ENCODE results near the gene DENND2A. TPM values are rescaled to one million over a fixed set of nuclear protein-coding genes. Genes with fewer than 3 reads are reported as not detected.

Gene DENND2A
- total RNA-seq (2021) (0.49 and 0.87 TPM in 2 replicates), Bru-seq, nascent RNA (percentile 16 among the genes with signal in this experiment), BruChase-seq, experiment 1, labeled RNA remaining after a 2-hour chase (percentile 18 among the genes with signal in this experiment), BruChase-seq, experiment 2, labeled RNA remaining after a 6-hour chase (percentile 14 among the genes with signal in this experiment)
- long read RNA-seq, partial matches to known transcripts, result 1 of 3 reads
- long read RNA-seq, other reads (novel, unspliced or antisense), result 1 of 3 reads

- Histone ChIP-seq H3K9me3 (ENCODE audit: low read depth, low read length, poor library complexity, severe bottlenecking) (no peaks in the 10 kb centered on the region), H3K4me3 (ENCODE audit: low read depth, low read length, poor library complexity, severe bottlenecking) (peak within 1 kb of the TSS; percentile 46), H3K36me3 (ENCODE audit: insufficient read depth, low read length, poor library complexity, severe bottlenecking) (no peaks in the 10 kb centered on the region), H3K27ac (ENCODE audit: low read depth, low read length, poor library complexity, severe bottlenecking) (no peak within 1 kb of the TSS), H3K4me1 (ENCODE audit: insufficient read depth, low read length, poor library complexity, severe bottlenecking) (peaks cover 3% of the 10 kb centered on the region), H3K27me3 (replicated peaks; ENCODE audit: insufficient read depth, low read depth, low read length, poor library complexity) (peaks cover 6% of the 10 kb centered on the region)
- ChIA-PET POLR2A (ENCODE audit: low non-redundant PET) (no interaction called here), CTCF (interaction anchor here (0.6 kb wide), 3 partner anchors 155 to 1009 kb away, joined by 4 to 15 read pairs (median 4); no protein-coding TSS in a partner anchor)
- intact Hi-C loops (cut with micrococcal nuclease; ENCODE audit: unreplicated experiment), result no loop called here
- TF ChIP-seq CTCF (conservative IDR thresholded peaks at IDR 0.05; ENCODE audit: low read depth, low read length), result no peak
- no peak for TF ChIP-seq EZH2 (IDR thresholded peaks at IDR 0.05; ENCODE audit: borderline replicate concordance, low read depth, low read length, poor library complexity, severe bottlenecking)
- no peak for DNase-seq (ENCODE audit: low spot score)
- no TSS peak for BruUV-seq (replicated peaks)
Observed at GRCh38 chr7:140640727-140641523, at the start of gene DENND2A. Gene DENND2A (minus strand): TSS chr7:140640813. CDS start chr7:140602397, 38,416 bp downstream.

DNA sequence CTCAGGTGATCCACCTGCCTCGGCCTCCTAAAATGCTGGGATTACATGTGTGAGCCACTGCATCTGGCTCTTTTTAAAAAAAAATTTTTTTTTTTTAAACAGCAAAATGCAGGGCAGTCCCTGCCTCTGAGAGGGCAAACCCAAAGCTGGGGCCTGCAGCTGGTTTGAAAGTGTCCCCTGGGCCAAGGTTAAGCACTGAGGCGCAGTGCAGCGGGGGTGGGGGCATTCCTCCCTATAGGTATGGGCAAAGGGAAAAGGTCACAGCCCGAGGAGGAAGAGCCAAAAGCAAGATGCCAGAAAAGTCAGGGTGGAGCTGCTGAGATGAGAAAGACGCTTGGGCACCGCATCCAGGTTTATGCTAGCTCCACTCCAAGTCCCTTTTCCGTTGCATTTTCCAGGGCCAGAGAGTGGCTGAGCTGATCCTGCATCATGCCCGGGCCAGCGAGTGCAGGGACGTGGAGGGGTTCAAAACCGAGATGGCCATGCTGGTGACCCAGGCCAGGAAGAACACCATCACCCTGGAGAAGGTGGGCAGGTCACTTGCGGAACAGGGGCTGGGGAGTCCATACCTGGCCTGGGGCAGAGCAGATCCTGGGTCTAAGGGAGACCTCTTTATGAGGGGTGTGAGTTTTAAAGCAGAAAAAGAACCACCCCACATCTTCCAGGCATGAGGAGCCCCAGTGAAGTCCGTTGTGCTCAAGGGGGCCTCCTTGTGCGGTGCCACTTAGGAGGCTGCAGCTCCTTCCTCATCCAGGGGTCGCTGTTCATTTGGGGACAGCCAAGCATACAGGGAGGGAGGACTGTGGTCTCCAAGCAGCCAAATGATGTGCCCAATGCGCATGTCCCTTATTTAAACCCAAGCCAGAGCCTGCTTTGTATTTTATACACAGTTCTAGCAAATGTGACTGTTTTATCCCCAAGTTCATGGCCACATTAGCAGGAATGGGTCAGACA is 48.9 kb upstream of the DENND2A start:
- Histone ChIP-seq H3K4me1 (ENCODE audit: insufficient read depth, low read length, poor library complexity, severe bottlenecking) (no peaks in the 10 kb centered on the region), H3K36me3 (ENCODE audit: insufficient read depth, low read length, poor library complexity, severe bottlenecking) (peaks cover 2% of the 10 kb centered on the region), H3K27me3 (replicated peaks; ENCODE audit: insufficient read depth, low read depth, low read length, poor library complexity) (no peaks in the 10 kb centered on the region), H3K27ac (ENCODE audit: low read depth, low read length, poor library complexity, severe bottlenecking) (no peak overlapping the region), H3K9me3 (ENCODE audit: low read depth, low read length, poor library complexity, severe bottlenecking) (no peaks in the 10 kb centered on the region), H3K4me3 (ENCODE audit: low read depth, low read length, poor library complexity, severe bottlenecking) (no peak overlapping the region)
- ChIA-PET POLR2A (ENCODE audit: low non-redundant PET) (no interaction called here), CTCF (no interaction called here)
- no peak for DNase-seq (ENCODE audit: low spot score)
- intact Hi-C loops (cut with micrococcal nuclease; ENCODE audit: unreplicated experiment), result loop anchor here (10.0 kb wide), 1 partner anchor 845 kb away; no protein-coding TSS in a partner anchor
- BruUV-seq (replicated peaks), result no TSS peak
- peak; percentile 20; the same call in 1 of the 2 replicates for TF ChIP-seq CTCF (conservative IDR thresholded peaks at IDR 0.05; ENCODE audit: low read depth, low read length)
- no peak for TF ChIP-seq EZH2 (IDR thresholded peaks at IDR 0.05; ENCODE audit: borderline replicate concordance, low read depth, low read length, poor library complexity, severe bottlenecking)

DNA sequence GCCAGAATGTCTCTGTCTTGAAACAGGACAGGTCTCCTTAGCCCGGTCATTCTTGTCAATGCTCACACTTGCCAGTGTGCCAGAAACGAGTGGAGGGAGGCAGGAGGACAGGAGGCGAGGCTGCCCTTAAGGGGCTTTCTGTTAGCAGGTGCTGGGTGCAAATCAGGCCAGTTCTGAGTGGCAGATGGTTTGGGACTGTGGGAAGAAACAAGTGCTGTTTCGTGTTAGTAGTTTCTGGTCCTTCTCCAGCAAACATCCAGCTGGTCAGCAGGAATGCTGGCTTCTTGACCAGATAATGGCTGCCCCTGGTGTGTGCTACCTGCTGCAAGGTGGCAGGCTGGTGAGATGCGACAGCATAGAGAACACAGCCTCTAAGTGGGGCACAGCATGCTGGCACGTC is 47.7 kb upstream of the DENND2A start:
- ChIA-PET CTCF (no interaction called here), POLR2A (ENCODE audit: low non-redundant PET) (no interaction called here)
- Histone ChIP-seq H3K4me1 (ENCODE audit: insufficient read depth, low read length, poor library complexity, severe bottlenecking) (no peaks in the 10 kb centered on the region), H3K27me3 (replicated peaks; ENCODE audit: insufficient read depth, low read depth, low read length, poor library complexity) (no peaks in the 10 kb centered on the region), H3K4me3 (ENCODE audit: low read depth, low read length, poor library complexity, severe bottlenecking) (no peak overlapping the region), H3K36me3 (ENCODE audit: insufficient read depth, low read length, poor library complexity, severe bottlenecking) (peaks cover 2% of the 10 kb centered on the region), H3K27ac (ENCODE audit: low read depth, low read length, poor library complexity, severe bottlenecking) (no peak overlapping the region), H3K9me3 (ENCODE audit: low read depth, low read length, poor library complexity, severe bottlenecking) (no peaks in the 10 kb centered on the region)
- no TSS peak for BruUV-seq (replicated peaks)
- intact Hi-C loops (cut with micrococcal nuclease; ENCODE audit: unreplicated experiment), result no loop called here
- no peak for DNase-seq (ENCODE audit: low spot score)
- TF ChIP-seq CTCF (conservative IDR thresholded peaks at IDR 0.05; ENCODE audit: low read depth, low read length), result no peak
- no peak for TF ChIP-seq EZH2 (IDR thresholded peaks at IDR 0.05; ENCODE audit: borderline replicate concordance, low read depth, low read length, poor library complexity, severe bottlenecking)
